Vagina (tissue), 2 donors: ENCODE measurements around the gene TCF7L1.

Experiments used
- CTCF ChIP-seq, 3 experiments: fragments of 450-650 bp in 2 of 3; fragments of 200-600 bp in 1 of 3; sonication (generic) in 1 of 3; IDR thresholded peaks; one replicate each; pipeline ENCODE4 v1.5.1; 2017 to 2019; ENCODE audit warnings: antibody characterized with exemption in 3 of 3, mild to moderate bottlenecking in 2 of 3, moderate library complexity in 2 of 3
- POLR2A ChIP-seq, 2 donors: fragments of 450-650 bp; IDR thresholded peaks; one replicate each; pipeline ENCODE4 v1.6.1; 2017; ENCODE audit warnings: antibody characterized with exemption in 2 of 2, mild to moderate bottlenecking in 2 of 2, moderate library complexity in 2 of 2

GRCh38 chr2:85353876-85354285 lies 220.7 kb downstream of the TCF7L1 start:
- TF ChIP-seq POLR2A (IDR thresholded peaks at IDR 0.05): no peak
- no peak for TF ChIP-seq CTCF (IDR thresholded peaks at IDR 0.05)
